Omental fat pad (tissue), 4 donors: Measurements from ENCODE around the gene KIRREL3. TPM values are rescaled to one million over a fixed set of nuclear protein-coding genes. Genes with fewer than 3 reads are reported as not detected.

ENCODE experiments used
- ATAC-seq: fragments of 150-250 bp; one replicate; pipeline ENCODE4 v1.9.1; 2016; ENCODE audit warnings: mild to moderate bottlenecking, moderate library complexity; ENCODE audit not compliant: low FRiP score
- DNase-seq: peaks from one replicate; pipeline ENCODE4 v3.0.0-alpha.2; 2019; ENCODE audit warnings: low spot score
- total RNA-seq, 4 donors: library from RNA; depleted of rRNA; stranded (reverse); fragments of >200 nt; gene quantifications; one replicate each; pipeline ENCODE4 v1.1.0, GENCODE V29; 2016
- TF ChIP-seq, protein P1 (sequence below), 3 donors: fragments of 450-650 bp; IDR thresholded peaks; one replicate each; pipeline ENCODE4 v1.5.1; 2016 to 2017; ENCODE audit warnings: antibody characterized with exemption in 3 of 3, mild to moderate bottlenecking in 3 of 3, moderate library complexity in 2 of 3

KIRREL3 gene
- total RNA-seq, 4 donors from 2014 or later = 0.09 to 0.60 TPM; not detected in 2

GRCh38 chr11:126542334-126543015, 458.1 kb downstream of the KIRREL3 start:
- DNase-seq (no peak), ATAC-seq (no peak)
- TF ChIP-seq, protein P1, sequence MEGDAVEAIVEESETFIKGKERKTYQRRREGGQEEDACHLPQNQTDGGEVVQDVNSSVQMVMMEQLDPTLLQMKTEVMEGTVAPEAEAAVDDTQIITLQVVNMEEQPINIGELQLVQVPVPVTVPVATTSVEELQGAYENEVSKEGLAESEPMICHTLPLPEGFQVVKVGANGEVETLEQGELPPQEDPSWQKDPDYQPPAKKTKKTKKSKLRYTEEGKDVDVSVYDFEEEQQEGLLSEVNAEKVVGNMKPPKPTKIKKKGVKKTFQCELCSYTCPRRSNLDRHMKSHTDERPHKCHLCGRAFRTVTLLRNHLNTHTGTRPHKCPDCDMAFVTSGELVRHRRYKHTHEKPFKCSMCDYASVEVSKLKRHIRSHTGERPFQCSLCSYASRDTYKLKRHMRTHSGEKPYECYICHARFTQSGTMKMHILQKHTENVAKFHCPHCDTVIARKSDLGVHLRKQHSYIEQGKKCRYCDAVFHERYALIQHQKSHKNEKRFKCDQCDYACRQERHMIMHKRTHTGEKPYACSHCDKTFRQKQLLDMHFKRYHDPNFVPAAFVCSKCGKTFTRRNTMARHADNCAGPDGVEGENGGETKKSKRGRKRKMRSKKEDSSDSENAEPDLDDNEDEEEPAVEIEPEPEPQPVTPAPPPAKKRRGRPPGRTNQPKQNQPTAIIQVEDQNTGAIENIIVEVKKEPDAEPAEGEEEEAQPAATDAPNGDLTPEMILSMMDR (IDR thresholded peaks at IDR 0.05) = no peak

GRCh38 chr11:126538071-126538470, 462.5 kb downstream of the KIRREL3 start:
- TF ChIP-seq, protein P1 (IDR thresholded peaks at IDR 0.05) = no peak
- DNase-seq = no peak
- ATAC-seq = no peak

DNA sequence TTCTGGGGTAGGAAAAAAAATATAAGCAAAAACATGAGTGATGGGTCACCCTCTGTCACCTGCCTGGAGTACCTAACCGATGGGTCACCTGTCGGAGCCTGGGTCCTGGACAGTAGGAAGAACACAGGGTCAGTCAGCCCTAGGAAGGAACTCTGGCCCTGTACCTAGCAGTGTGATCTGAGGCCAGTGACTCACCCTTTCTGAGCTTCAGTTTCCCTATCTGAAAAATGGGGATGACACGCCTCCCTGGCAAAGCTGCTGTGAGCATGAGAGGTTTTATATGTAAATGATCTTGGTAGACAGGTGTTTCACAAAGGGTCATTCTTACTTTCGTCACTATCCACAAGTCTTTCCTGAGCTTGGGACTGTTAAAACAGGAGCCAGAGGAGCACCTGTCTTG, 463.1 kb downstream of the KIRREL3 start:
- DNase-seq (no peak), ATAC-seq (no peak)
- TF ChIP-seq, protein P1 (IDR thresholded peaks at IDR 0.05) = no peak

GRCh38 chr11:126534141-126534805, 466.3 kb downstream of the KIRREL3 start:
- ATAC-seq (no peak), DNase-seq (no peak)
- TF ChIP-seq, protein P1 (IDR thresholded peaks at IDR 0.05) = no peak

- ATAC-seq (no peak), DNase-seq (no peak)
- TF ChIP-seq, protein P1 (IDR thresholded peaks at IDR 0.05) = no peak
Observed at GRCh38 chr11:126533560-126533959, 467.0 kb downstream of the KIRREL3 start.

DNA sequence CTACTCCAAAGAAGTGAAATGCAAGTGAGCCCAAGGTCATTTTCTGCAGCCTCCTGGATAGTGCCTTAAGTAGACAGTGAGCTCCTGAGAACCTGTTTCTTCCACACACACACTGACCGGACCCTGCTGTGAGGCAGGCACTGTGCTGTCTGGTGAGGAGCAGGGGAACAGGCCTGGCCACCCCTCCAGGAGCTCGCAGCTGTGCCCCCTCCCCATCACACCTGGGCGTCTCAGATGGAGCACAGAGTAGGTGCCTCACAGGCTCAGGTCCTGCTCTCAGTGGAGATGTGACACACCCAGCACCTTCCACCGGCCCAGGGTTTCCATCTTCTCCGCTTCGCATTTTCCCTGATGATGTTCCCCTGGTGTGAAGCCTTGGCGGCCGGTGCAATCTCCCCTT, 470.2 kb downstream of the KIRREL3 start:
- ATAC-seq = no peak
- DNase-seq = no peak
- TF ChIP-seq, protein P1 (IDR thresholded peaks at IDR 0.05) = no peak

GRCh38 chr11:126529037-126529436, 471.5 kb downstream of the KIRREL3 start:
- TF ChIP-seq, protein P1 (IDR thresholded peaks at IDR 0.05) = no peak
- DNase-seq (no peak), ATAC-seq (no peak)
